HFFc6 (cell line): ENCODE measurements around the gene SLTM. TPM values are rescaled to one million over a fixed set of nuclear protein-coding genes. Genes with fewer than 3 reads are reported as not detected.

Experiments used
- DNase-seq: peaks from one replicate; pipeline ENCODE4 v3.0.0-alpha.2; 2018
- H3K27ac Mint-ChIP-seq: 2 replicates; pipeline ENCODE4 v1.8.0; 2020; ENCODE audit warnings: mild to moderate bottlenecking, mixed read lengths
- H3K27me3 Mint-ChIP-seq: 2 replicates; pipeline ENCODE4 v1.8.0; 2021; ENCODE audit warnings: mild to moderate bottlenecking, moderate library complexity, mixed read lengths; ENCODE audit not compliant: insufficient read depth
- H3K36me3 Mint-ChIP-seq: 2 replicates; pipeline ENCODE4 v1.8.0; 2021; ENCODE audit warnings: low read depth, mixed read lengths
- H3K4me1 Mint-ChIP-seq: 2 replicates; pipeline ENCODE4 v1.8.0; 2020; ENCODE audit warnings: low read depth, mixed read lengths
- H3K4me3 Mint-ChIP-seq: 2 replicates; pipeline ENCODE4 v1.8.0; 2020; ENCODE audit warnings: mild to moderate bottlenecking, moderate library complexity, mixed read lengths
- H3K9me3 Mint-ChIP-seq: 2 replicates; pipeline ENCODE4 v1.8.0; 2020; ENCODE audit warnings: mild to moderate bottlenecking, mixed read lengths
- total RNA-seq, 6 experiments: library from RNA; stranded (reverse); fragmentation: NEBNext Ultra II Directional; extraction: Animal tissue kit (Norgen Biotek cat#: 25700); gene quantifications; 2 replicates in 1 of 6; 3 replicates in 5 of 6; pipeline ENCODE4 v1.2.3, GENCODE V29; 2021
- TF ChIP-seq, protein P1 (sequence below): fragments of 200-600 bp; sonication (generic); IDR thresholded peaks from 2 replicates; pipeline ENCODE4 v1.5.0; 2021; ENCODE audit warnings: antibody characterized with exemption, mild to moderate bottlenecking

The SLTM gene
- total RNA-seq, 6 experiments from 2014 or later: 38.1 to 49.4 (median 45.3) TPM

- no peak overlapping the region for H3K27ac Mint-ChIP-seq
- no peak for DNase-seq
- H3K27me3 Mint-ChIP-seq: no peaks in the 10 kb centered on the region; the same call in 1 of the 2 replicates
- no peak overlapping the region for H3K4me3 Mint-ChIP-seq
- no peaks in the 10 kb centered on the region for H3K9me3 Mint-ChIP-seq
- TF ChIP-seq, protein P1, sequence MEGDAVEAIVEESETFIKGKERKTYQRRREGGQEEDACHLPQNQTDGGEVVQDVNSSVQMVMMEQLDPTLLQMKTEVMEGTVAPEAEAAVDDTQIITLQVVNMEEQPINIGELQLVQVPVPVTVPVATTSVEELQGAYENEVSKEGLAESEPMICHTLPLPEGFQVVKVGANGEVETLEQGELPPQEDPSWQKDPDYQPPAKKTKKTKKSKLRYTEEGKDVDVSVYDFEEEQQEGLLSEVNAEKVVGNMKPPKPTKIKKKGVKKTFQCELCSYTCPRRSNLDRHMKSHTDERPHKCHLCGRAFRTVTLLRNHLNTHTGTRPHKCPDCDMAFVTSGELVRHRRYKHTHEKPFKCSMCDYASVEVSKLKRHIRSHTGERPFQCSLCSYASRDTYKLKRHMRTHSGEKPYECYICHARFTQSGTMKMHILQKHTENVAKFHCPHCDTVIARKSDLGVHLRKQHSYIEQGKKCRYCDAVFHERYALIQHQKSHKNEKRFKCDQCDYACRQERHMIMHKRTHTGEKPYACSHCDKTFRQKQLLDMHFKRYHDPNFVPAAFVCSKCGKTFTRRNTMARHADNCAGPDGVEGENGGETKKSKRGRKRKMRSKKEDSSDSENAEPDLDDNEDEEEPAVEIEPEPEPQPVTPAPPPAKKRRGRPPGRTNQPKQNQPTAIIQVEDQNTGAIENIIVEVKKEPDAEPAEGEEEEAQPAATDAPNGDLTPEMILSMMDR: no peak
- peaks cover 67% of the 10 kb centered on the region for H3K36me3 Mint-ChIP-seq
- no peaks in the 10 kb centered on the region for H3K4me1 Mint-ChIP-seq
Observed at GRCh38 chr15:58880320-58880719, 53.2 kb downstream of the SLTM start.

DNA sequence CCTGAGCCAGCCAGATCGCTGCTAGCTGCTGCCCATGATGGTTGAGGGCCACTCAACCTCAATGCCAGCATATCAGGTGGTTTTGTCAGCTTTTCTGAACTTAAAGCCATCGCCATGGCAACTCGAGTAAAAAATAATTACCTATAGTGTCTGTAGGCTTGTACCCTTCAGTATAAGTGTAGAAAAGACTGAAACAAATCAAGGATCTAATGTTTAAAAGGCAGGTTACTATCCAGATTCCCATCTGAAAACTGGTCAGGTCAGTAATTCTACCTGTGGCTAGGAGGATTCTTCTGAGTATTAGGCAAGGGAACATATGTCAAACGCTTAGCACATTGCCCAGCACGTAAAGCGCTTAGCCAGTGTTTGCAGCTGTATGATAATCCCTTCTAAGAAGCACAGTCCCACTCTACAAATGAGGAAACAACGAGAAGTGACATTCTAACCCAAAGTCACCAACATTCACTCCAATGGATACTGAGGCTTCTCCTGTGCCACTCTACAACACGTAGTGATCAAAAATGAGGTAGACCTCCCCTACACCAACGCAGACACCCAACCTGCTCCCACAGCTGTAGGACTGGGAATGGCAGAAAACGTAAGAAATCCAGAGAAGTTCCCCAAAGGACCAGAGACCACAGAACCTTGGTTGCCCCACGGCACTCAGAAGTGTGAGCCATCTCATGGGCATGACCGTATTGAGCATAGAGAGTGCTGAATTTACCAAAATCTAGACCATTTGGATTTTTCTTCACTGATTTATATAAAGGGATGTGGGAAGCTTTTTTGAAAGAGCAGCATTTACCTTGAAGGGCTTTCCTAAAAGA lies 55.3 kb downstream of the SLTM start:
- no peak for DNase-seq
- Mint-ChIP-seq H3K9me3 (no peaks in the 10 kb centered on the region), H3K4me3 (no peak overlapping the region), H3K27ac (no peak overlapping the region), H3K27me3 (no peaks in the 10 kb centered on the region; the same call in 1 of the 2 replicates), H3K36me3 (peaks cover 55% of the 10 kb centered on the region), H3K4me1 (peaks cover 11% of the 10 kb centered on the region)
- TF ChIP-seq, protein P1: no peak

- TF ChIP-seq, protein P1: no peak
- Mint-ChIP-seq H3K27me3 (no peaks in the 10 kb centered on the region; the same call in 1 of the 2 replicates), H3K36me3 (peaks cover 44% of the 10 kb centered on the region), H3K9me3 (no peaks in the 10 kb centered on the region), H3K27ac (no peak overlapping the region), H3K4me3 (no peak overlapping the region), H3K4me1 (peaks cover 12% of the 10 kb centered on the region)
- DNase-seq: no peak
Observed at GRCh38 chr15:58876306-58877106, 57.0 kb downstream of the SLTM start.

GRCh38 chr15:58875343-58875742 lies 58.1 kb downstream of the SLTM start:
- TF ChIP-seq, protein P1: no peak
- no peaks in the 10 kb centered on the region; the same call in 1 of the 2 replicates for H3K27me3 Mint-ChIP-seq
- peaks cover 12% of the 10 kb centered on the region for H3K4me1 Mint-ChIP-seq
- no peak for DNase-seq
- no peak overlapping the region for H3K4me3 Mint-ChIP-seq
- H3K36me3 Mint-ChIP-seq: peaks cover 36% of the 10 kb centered on the region
- H3K27ac Mint-ChIP-seq: no peak overlapping the region
- H3K9me3 Mint-ChIP-seq: no peaks in the 10 kb centered on the region

- H3K4me3 Mint-ChIP-seq: no peak overlapping the region
- H3K36me3 Mint-ChIP-seq: peaks cover 20% of the 10 kb centered on the region
- no peak overlapping the region for H3K27ac Mint-ChIP-seq
- H3K27me3 Mint-ChIP-seq: no peaks in the 10 kb centered on the region
- H3K9me3 Mint-ChIP-seq: no peaks in the 10 kb centered on the region
- peaks cover 12% of the 10 kb centered on the region for H3K4me1 Mint-ChIP-seq
- DNase-seq: peak; percentile 60
- TF ChIP-seq, protein P1: no peak
Observed at GRCh38 chr15:58873267-58873666, 60.2 kb downstream of the SLTM start.
